ENCODE data around the gene ABCF3. TPM values are rescaled to one million over a fixed set of nuclear protein-coding genes. Genes with fewer than 3 reads are reported as not detected.

ABCF3 gene
- total RNA-seq, 1 donor from 2014 or later, result 35.1 TPM

DNA sequence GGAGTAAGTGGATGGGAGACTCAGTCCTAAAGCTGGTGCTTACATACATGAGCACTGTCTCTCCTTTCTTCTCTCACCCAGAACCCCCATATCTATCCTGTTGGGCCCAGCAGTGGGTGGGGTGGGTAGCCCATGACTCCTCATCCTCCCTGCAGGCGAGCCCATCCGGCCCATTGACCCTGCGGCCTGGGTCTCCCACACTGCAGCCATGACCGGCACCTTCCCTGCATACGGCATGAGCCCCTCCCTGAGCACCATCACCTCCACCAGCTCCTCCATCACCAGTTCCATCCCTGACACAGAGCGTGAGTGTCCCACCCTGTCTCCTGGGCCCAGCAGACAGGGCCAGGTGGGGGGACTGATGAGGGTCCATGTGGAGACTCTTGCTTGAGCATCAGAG lies 19.3 kb upstream of the ABCF3 start:
- H3K4me3 ChIP-seq (ENCODE audit: low read depth, low read length), result no peak overlapping the region
- TF ChIP-seq CTCF (conservative IDR thresholded peaks at IDR 0.05; ENCODE audit: low read depth, low read length), result no peak
- no peak for DNase-seq (ENCODE audit: low read depth)

DNA sequence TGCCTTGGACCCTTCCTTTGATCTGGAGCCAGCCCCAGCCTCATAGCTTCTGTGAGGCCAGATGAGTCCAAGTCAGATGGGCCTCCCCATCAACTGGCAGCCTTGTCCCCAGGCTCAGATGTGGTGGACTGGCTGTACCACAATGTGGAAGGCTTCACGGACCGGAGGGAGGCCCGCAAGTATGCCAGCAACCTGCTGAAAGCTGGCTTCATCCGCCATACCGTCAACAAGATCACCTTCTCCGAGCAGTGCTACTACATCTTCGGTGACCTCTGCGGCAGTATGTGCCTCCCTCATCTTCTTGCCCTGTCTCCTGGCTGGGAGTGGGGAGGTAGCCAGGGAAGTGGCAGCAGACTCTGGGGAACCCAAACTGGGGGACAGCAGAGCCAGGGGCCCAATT lies 18.2 kb upstream of the ABCF3 start:
- no peak overlapping the region for H3K4me3 ChIP-seq (ENCODE audit: low read depth, low read length)
- TF ChIP-seq CTCF (conservative IDR thresholded peaks at IDR 0.05; ENCODE audit: low read depth, low read length), result no peak
- DNase-seq (ENCODE audit: low read depth), result no peak

DNA sequence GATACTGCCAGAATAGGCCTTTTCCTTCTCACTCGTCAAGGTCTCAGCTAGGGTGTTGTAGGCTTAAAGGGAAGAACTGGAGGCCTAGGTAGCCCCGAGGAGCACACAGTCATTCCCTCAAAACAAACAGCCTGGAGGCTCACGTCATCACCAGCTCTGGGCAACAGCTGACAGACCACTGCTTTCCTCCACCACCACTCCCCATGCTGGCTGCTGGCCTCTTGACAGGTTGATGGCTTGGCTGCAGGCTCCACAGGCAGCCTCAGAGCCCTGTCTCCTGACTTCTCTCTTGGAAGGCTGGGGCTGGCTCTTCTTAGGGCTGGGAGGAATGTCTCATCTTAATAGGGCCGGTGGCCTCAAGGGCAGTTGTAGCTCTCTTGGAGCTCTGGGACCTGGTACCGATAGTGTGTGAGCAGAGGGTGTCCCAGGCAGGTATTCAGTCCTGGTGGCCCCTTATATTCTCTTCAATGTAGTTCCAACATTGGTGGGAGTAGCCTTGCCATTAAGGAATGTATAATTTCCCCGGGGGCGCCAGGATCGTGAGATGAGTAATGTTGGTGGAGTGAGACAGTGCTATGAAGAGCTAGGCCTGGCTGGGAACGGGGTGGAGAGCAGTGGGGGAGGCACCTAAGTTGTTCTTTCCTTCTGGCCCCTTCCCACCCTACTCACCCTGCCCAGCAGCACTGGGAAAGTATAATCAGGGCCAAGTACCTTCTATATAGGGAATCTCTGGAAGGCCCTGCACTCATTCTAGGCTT lies 17.5 kb upstream of the ABCF3 start:
- DNase-seq (ENCODE audit: low read depth), result no peak
- TF ChIP-seq CTCF (conservative IDR thresholded peaks at IDR 0.05; ENCODE audit: low read depth, low read length), result no peak
- H3K4me3 ChIP-seq (ENCODE audit: low read depth, low read length), result no peak overlapping the region

DNA sequence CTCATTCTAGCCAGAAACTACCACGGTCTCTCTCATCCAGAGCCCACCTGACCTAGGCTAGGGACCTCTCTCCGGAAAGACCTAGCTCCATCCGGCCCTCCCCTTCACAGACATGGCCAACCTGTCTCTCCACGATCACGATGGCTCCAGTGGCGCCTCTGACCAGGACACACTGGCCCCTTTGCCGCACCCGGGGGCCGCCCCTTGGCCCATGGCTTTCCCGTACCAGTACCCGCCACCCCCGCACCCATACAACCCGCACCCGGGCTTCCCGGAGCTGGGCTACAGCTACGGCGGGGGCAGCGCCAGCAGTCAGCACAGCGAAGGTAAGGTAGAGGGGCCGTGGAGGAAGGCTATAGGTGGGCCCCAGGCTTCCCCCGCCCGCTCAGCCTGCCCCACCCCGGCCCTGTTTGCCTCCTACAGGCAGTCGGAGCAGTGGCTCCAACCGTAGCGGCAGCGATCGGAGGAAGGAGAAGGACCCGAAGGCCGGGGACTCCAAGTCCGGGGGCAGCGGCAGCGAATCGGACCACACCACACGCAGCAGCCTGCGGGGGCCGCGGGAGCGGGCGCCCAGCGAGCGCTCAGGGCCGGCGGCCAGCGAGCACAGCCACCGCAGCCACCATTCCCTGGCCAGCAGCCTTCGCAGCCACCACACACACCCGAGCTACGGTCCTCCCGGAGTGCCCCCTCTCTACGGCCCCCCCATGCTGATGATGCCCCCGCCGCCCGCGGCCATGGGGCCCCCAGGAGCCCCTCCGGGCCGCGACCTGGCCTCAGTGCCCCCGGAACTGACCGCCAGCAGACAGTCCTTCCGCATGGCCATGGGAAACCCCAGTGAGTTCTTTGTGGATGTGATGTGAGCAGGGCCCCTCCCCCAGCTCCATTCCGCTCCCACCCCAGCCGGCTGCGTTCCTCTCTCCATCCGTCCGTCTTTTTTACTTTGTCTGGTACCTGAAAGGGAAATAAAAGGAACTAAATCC lies 15.8 kb upstream of the ABCF3 start:
- no peak overlapping the region for H3K4me3 ChIP-seq (ENCODE audit: low read depth, low read length)
- TF ChIP-seq CTCF (conservative IDR thresholded peaks at IDR 0.05; ENCODE audit: low read depth, low read length), result no peak
- no peak for DNase-seq (ENCODE audit: low read depth)

- TF ChIP-seq CTCF (conservative IDR thresholded peaks at IDR 0.05; ENCODE audit: low read depth, low read length), result no peak
- DNase-seq (ENCODE audit: low read depth), result no peak
- no peak overlapping the region for H3K4me3 ChIP-seq (ENCODE audit: low read depth, low read length)
Observed at GRCh38 chr3:184171562-184171961, 14.4 kb upstream of the ABCF3 start.

- no peak for DNase-seq (ENCODE audit: low read depth)
- no peak for TF ChIP-seq CTCF (conservative IDR thresholded peaks at IDR 0.05; ENCODE audit: low read depth, low read length)
- H3K4me3 ChIP-seq (ENCODE audit: low read depth, low read length), result no peak overlapping the region
Observed at GRCh38 chr3:184172681-184173373, 13.2 kb upstream of the ABCF3 start.

Measured in epithelial cell of proximal tubule (primary cell).